Hair follicle dermal papilla cell (primary cell): ENCODE results near the gene MAP6. TPM values are rescaled to one million over a fixed set of nuclear protein-coding genes. Genes with fewer than 3 reads are reported as not detected.

ENCODE experiments used
- small RNA-seq: library from RNA; depleted of rRNA; stranded (forward); fragments of <200 nt; gene quantifications from one replicate; pipeline ENCODE3, GENCODE V24; 2012
- total RNA-seq: library from RNA; depleted of rRNA; stranded (reverse); fragments of >200 nt; gene quantifications from 2 replicates; pipeline ENCODE4 v1.2.3, GENCODE V29; 2012

MAP6 gene
- total RNA-seq, result 1.9 and 5.0 TPM in 2 replicates

DNA sequence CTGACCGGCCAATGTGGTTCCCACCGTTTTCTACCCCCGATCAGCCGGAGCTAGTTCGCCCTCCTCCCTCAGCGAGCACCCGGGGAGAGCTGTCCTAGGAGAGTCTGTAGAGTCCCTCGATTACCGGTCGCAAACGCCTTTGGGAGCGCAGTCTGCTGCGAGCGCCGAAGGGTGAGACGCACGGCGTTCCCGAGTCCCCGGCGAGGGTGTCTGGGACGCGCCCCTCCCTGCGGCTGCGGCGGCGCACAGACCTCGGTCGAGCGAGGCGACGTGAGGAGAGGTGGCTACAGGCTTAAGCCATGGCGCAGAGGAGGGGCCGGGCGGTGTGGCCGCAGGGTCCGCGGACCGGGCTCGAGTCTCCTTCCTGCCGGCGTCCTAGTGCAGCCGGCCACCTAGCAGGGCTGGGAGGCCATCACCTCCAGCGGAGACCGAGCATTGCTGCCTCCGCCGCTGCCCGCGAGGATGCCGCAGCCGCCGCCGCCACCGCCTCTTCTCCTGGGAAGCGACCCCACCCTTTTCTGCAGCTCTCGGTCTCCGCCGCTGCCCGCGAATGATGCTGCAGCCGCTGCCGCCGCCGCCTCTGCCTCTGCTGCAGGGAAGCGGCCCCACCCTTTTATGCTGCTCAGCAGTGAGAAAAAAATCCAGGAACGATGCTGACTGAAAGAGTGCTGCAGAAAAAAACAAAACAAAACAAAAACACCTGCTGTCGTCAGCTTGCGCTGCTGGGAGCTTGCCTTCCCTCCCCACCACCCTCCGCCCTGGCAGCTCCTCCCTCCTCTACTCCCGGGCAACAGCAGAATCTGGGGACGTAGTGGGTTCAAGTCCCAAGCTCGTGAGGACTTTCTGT is at the start of gene MAP6:
MAP6 (minus strand) TSS at position 588 of the 847 bp plus-strand sequence. CDS start 669 bp downstream, outside the sequence.

GRCh38 chr11:75717608-75718418 is 49.0 kb upstream of the MAP6 start, which contains the start of gene MOGAT2:
TSS of gene MOGAT2 (plus strand) at chr11:75717838. CDS start at chr11:75717889, 51 bp downstream.

GRCh38 chr11:75562048-75562835 is 106.6 kb downstream of the MAP6 start, which contains the start of gene SERPINH1:
TSS of gene SERPINH1 (plus strand) at chr11:75562253. CDS start at chr11:75566350, 4,097 bp downstream.

Small RNA genes within 50 kb of the gene (small RNA-seq; reads per million reads assigned to genes)
- gene AP001922.4, result not detected

Other genes with a start within 250 kb of the MAP6 start
- gene KLHL35, start 235.8 kb downstream of the MAP6 start, total RNA-seq, result 1.5 and 2.2 TPM in 2 replicates
- gene GDPD5, start 143.1 kb downstream of the MAP6 start, total RNA-seq, result 7.3 and 8.0 TPM in 2 replicates
- 1,065 and 1,511 TPM in 2 replicates for gene SERPINH1, start 106.8 kb downstream of the MAP6 start, total RNA-seq
- not detected in 2 replicates for gene MOGAT2, start 48.8 kb upstream of the MAP6 start, total RNA-seq
- 0.49 and 0.81 TPM in 2 replicates for gene DGAT2, start 99.7 kb upstream of the MAP6 start, total RNA-seq
- gene UVRAG, start 146.2 kb upstream of the MAP6 start, total RNA-seq, result 20.9 and 31.6 TPM in 2 replicates